HepG2 (cell line): ENCODE data around the gene MDFI. TPM values are rescaled to one million over a fixed set of nuclear protein-coding genes. Genes with fewer than 3 reads are reported as not detected.

Source experiments
- ATAC-seq: fragments of 200-7000 bp; cut with Tn5 transposase; 3 replicates; pipeline ENCODE4 v1.9.1; 2020; ENCODE audit warnings: mild to moderate bottlenecking, moderate library complexity
- BruUV-seq: library from RNA; stranded (reverse); fragments of 400-500 nt; replicated peaks from 2 replicates; lab custom pipeline; 2021; lab: Mats Ljungman, UMichigan
- CTCF ChIA-PET: fragments of 300-600 bp; formaldehyde crosslinking; extraction: SDS; loops from one replicate; lab custom pipeline; 2021; ENCODE audit warnings: low total read pairs, inconsistent platforms, low intra/inter-chr PET ratio; lab: Yijun Ruan, JAX
- POLR2A ChIA-PET: fragments of 350-600 bp; sonication (Branson Sonifier 250); formaldehyde crosslinking; loops from one replicate; lab custom pipeline; 2020; ENCODE audit warnings: antibody characterized with exemption, inconsistent platforms; lab: Yijun Ruan, JAX
- DNase-seq: peaks from one replicate; pipeline ENCODE4 v3.0.0-alpha.2; 2015; ENCODE audit warnings: low spot score
- FAIRE-seq: peaks from 3 replicates; lab custom pipeline; 2011; peaks lifted over from hg19 to GRCh38; lab: Jason Lieb, UNC
- H2AFZ ChIP-seq: one replicate; pipeline ENCODE4 v1.6.1; 2011; ENCODE audit warnings: low read length, inconsistent platforms
- H3K27ac ChIP-seq: fragments of 300-600 bp; 3 replicates; pipeline ENCODE4 v1.8.0; 2011; ENCODE audit warnings: mixed run types, mild to moderate bottlenecking, mixed read lengths, low read length, inconsistent platforms; ENCODE audit not compliant: insufficient read depth; ENCODE audit errors: extremely low read length
- H3K27me3 ChIP-seq, 2 experiments: fragments of 200-600 bp in 1 of 2; 2 replicates in 1 of 2; 3 replicates in 1 of 2; pipeline versions ENCODE4 v1.6.0 to v1.8.0; 2011; ENCODE audit warnings: low read length in 2 of 2, mild to moderate bottlenecking in 2 of 2, moderate library complexity in 2 of 2, inconsistent platforms in 1 of 2; ENCODE audit not compliant: insufficient read depth in 2 of 2, control insufficient read depth in 1 of 2
- H3K36me3 ChIP-seq, 2 experiments: fragments of 200-600 bp in 1 of 2; replicated peaks in 1 of 2; 2 replicates in 1 of 2; 3 replicates in 1 of 2; pipeline versions ENCODE4 v1.5.1 to v1.8.0; 2011; ENCODE audit warnings: low read length in 2 of 2, inconsistent platforms in 1 of 2; ENCODE audit not compliant: insufficient read depth in 2 of 2, control insufficient read depth in 1 of 2
- H3K4me1 ChIP-seq: 2 replicates; pipeline ENCODE4 v1.5.1; 2012; ENCODE audit warnings: low read length, inconsistent platforms; ENCODE audit not compliant: insufficient read depth
- H3K4me2 ChIP-seq: 2 replicates; pipeline ENCODE4 v1.6.0; 2011; ENCODE audit warnings: low read depth, low read length, inconsistent platforms
- H3K4me3 ChIP-seq, 3 experiments: fragments of 200-600 bp in 1 of 3; sonication (generic), shearing (Covaris generic) in 1 of 3; replicated peaks in 1 of 3; 2 replicates each; pipeline ENCODE4 v1.5.1; 2011 to 2016; ENCODE audit warnings: low read length in 3 of 3, inconsistent platforms in 2 of 3, low read depth in 2 of 3, mild to moderate bottlenecking in 2 of 3, control low read depth in 1 of 3, mixed read lengths in 1 of 3; ENCODE audit not compliant: insufficient read depth in 1 of 3
- H3K79me2 ChIP-seq: one replicate; pipeline ENCODE4 v1.6.1; 2011; ENCODE audit warnings: low read length, inconsistent platforms; ENCODE audit not compliant: insufficient read depth
- H3K9ac ChIP-seq: 2 replicates; pipeline ENCODE4 v1.6.0; 2011; ENCODE audit warnings: mild to moderate bottlenecking, low read depth, low read length, inconsistent platforms; ENCODE audit not compliant: insufficient read depth
- H3K9me3 ChIP-seq: 2 replicates; pipeline ENCODE4 v1.5.1; 2012; ENCODE audit warnings: mild to moderate bottlenecking, low read length
- H4K20me1 ChIP-seq: 2 replicates; pipeline ENCODE4 v1.6.0; 2011; ENCODE audit warnings: inconsistent platforms, mild to moderate bottlenecking, low read length, moderate library complexity; ENCODE audit not compliant: insufficient read depth
- KDM5A ChIP-seq: fragments of 200-600 bp; sonication (generic); IDR thresholded peaks from 2 replicates; pipeline ENCODE4 v1.7.0; 2018; ENCODE audit warnings: antibody characterized with exemption, mild to moderate bottlenecking, low read length, borderline replicate concordance
- ZBTB33 ChIP-seq: sonication (generic); formaldehyde crosslinking; IDR thresholded peaks from 2 replicates; pipeline ENCODE4 v1.4.0; 2020; ENCODE audit warnings: missing genetic modification reagents
- ZNF749 ChIP-seq: sonication (generic); formaldehyde crosslinking; IDR thresholded peaks from 2 replicates; pipeline ENCODE4 v1.8.0; 2022; ENCODE audit warnings: mild to moderate bottlenecking, missing genetic modification reagents, moderate library complexity, borderline replicate concordance
- WGBS: methylation state at CpG from one replicate; pipeline ENCODE4 v1.1.6; 2017; ENCODE audit warnings: low lambda C conversion rate; 5-methylcytosine and 5-hydroxymethylcytosine counted together
- in situ Hi-C: cut with HindIII; loops from 2 replicates; pipeline ENCODE4 v1.10.0; 2017; ENCODE audit warnings: low pct_unique_long_range_greater_than_20kb; ENCODE audit not compliant: extremely low pct_ligation_motif_present
- intact Hi-C: fragments of 100-400 bp; cut with micrococcal nuclease; formaldehyde crosslinking; loops from one replicate; pipeline ENCODE4 v1.10.0; 2022; ENCODE audit not compliant: unreplicated experiment
- polyA plus RNA-seq, 8 experiments: library from polyadenylated mRNA; depleted of rRNA in 3 of 8; stranded (reverse) in 7 of 8; unstranded in 1 of 8; fragments of >200 nt; fragmentation: Illumina TruSeq in 4 of 8; extraction: Trizol in 4 of 8; gene quantifications; 2 replicates each; pipeline versions ENCODE4 v1.2.1 to v1.2.3, GENCODE V29; 2011 to 2016; ENCODE audit warnings: low read depth in 4 of 8, missing spikeins in 1 of 8, mixed read lengths in 1 of 8; ENCODE audit not compliant: insufficient read depth in 1 of 8
- total RNA-seq, 5 experiments: library from RNA; depleted of rRNA; stranded (reverse); fragments of >200 nt; fragmentation: Illumina TruSeq; extraction: Trizol; gene quantifications; 2 replicates each; pipeline ENCODE4 v1.2.3, GENCODE V29; 2016; ENCODE audit warnings: low read depth in 1 of 5

Gene MDFI
- total and polyA plus RNA-seq, 2 of the 13 experiments (the other 11 are each of a cell fraction or from before 2014, with no cell fraction given), result 0.28 TPM; not detected in 1

- H3K79me2 ChIP-seq, result no peaks in the 10 kb centered on the region
- 75% methylated on average over 6 of the region's 6 CpGs for WGBS
- no TSS peak for BruUV-seq
- intact Hi-C loops (no loop called here), in situ Hi-C loops (no loop called here)
- peak; percentile 41 for ATAC-seq
- peaks cover 0 to 8% of the 10 kb centered on the region in 2 experiments; a peak in 2 of 5 replicates for H3K36me3 ChIP-seq
- H3K4me2 ChIP-seq, result no peak overlapping the region
- H3K4me3 ChIP-seq, result no peak overlapping the region
- DNase-seq, result no peak
- CTCF ChIA-PET, result no interaction called here
- no peaks in the 10 kb centered on the region for H3K9me3 ChIP-seq
- POLR2A ChIA-PET, result no interaction called here
- H3K27me3 ChIP-seq, result no peaks in the 10 kb centered on the region
- TF ChIP-seq ZBTB33 (CRISPR knock-in tag) (peak; percentile 73; the same call in 1 of the 2 replicates), KDM5A (no peak)
- H3K9ac ChIP-seq, result no peak overlapping the region
- no peaks in the 10 kb centered on the region for H4K20me1 ChIP-seq
- no peak for FAIRE-seq
- H3K27ac ChIP-seq, result no peak overlapping the region
- H3K4me1 ChIP-seq, result peaks cover 11% of the 10 kb centered on the region; the same call in 1 of the 2 replicates
- no peak overlapping the region for H2AFZ ChIP-seq
Measured at GRCh38 chr6:41694815-41695526, 56.7 kb downstream of the MDFI start.

GRCh38 chr6:41695825-41696224, 57.6 kb downstream of the MDFI start:
- POLR2A ChIA-PET, result no interaction called here
- no peaks in the 10 kb centered on the region for H3K79me2 ChIP-seq
- H3K4me3 ChIP-seq, result no peak overlapping the region
- CTCF ChIA-PET, result no interaction called here
- no peak for DNase-seq
- TF ChIP-seq ZBTB33 (CRISPR knock-in tag) (peak; percentile 27; the same call in 1 of the 2 replicates), ZNF749 (no peak)
- intact Hi-C loops (no loop called here), in situ Hi-C loops (no loop called here)
- peaks cover 11% of the 10 kb centered on the region; the same call in 1 of the 2 replicates for H3K4me1 ChIP-seq
- no peaks in the 10 kb centered on the region for H3K27me3 ChIP-seq
- no peak overlapping the region for H3K4me2 ChIP-seq
- no peaks in the 10 kb centered on the region for H4K20me1 ChIP-seq
- BruUV-seq, result no TSS peak
- ATAC-seq, result peak; percentile 50
- FAIRE-seq, result no peak
- H2AFZ ChIP-seq, result no peak overlapping the region
- no peaks in the 10 kb centered on the region for H3K9me3 ChIP-seq
- H3K36me3 ChIP-seq, result peaks cover 0 to 4% of the 10 kb centered on the region in 2 experiments; a peak in 2 of 5 replicates
- H3K9ac ChIP-seq, result no peak overlapping the region
- no peak overlapping the region for H3K27ac ChIP-seq
- WGBS, result 79% methylated on average over 2 of the region's 6 CpGs
